Breast epithelium (tissue), 3 donors: ENCODE data around the gene WIPF2.

ENCODE experiments used
- CTCF ChIP-seq, 3 donors: fragments of 450-650 bp; IDR thresholded peaks; one replicate each; pipeline ENCODE4 v1.5.1; 2016 to 2017; ENCODE audit warnings: antibody characterized with exemption in 3 of 3, mild to moderate bottlenecking in 3 of 3, moderate library complexity in 3 of 3
- POLR2A ChIP-seq: fragments of 450-650 bp; IDR thresholded peaks from one replicate; pipeline ENCODE4 v1.6.1; 2016; ENCODE audit warnings: antibody characterized with exemption, mild to moderate bottlenecking, moderate library complexity
- POLR2AphosphoS5 ChIP-seq, 3 donors: sonication (generic); formaldehyde crosslinking; IDR thresholded peaks; one replicate each; pipeline ENCODE4 v1.6.1; 2017; ENCODE audit warnings: antibody characterized with exemption in 3 of 3

GRCh38 chr17:40203131-40203530 lies 16.0 kb upstream of the WIPF2 start:
- no peak for TF ChIP-seq POLR2A
- no peak for TF ChIP-seq POLR2AphosphoS5 (IDR thresholded peaks at IDR 0.05)
- no peak for TF ChIP-seq CTCF (IDR thresholded peaks at IDR 0.05)
